PC-9 (cell line): Measurements from ENCODE around the gene BRSK2. TPM values are rescaled to one million over a fixed set of nuclear protein-coding genes. Genes with fewer than 3 reads are reported as not detected.

Experiments
- BruUV-seq: library from RNA; stranded (reverse); fragments of 400-500 nt; replicated peaks from 2 replicates; lab custom pipeline; 2021; lab: Mats Ljungman, UMichigan
- CTCF ChIA-PET: fragments of 300-600 bp; sonication (Branson Sonifier 250); formaldehyde crosslinking; loops from one replicate; lab custom pipeline; 2022; ENCODE audit warnings: antibody characterized with exemption; lab: Charles Lee
- POLR2A ChIA-PET: fragments of 300-600 bp; sonication (Branson Sonifier 250); formaldehyde crosslinking; loops from one replicate; lab custom pipeline; 2022; ENCODE audit warnings: antibody characterized with exemption; ENCODE audit not compliant: unreplicated experiment; lab: Charles Lee
- DNase-seq, 2 experiments: peaks; one replicate each; pipeline versions ENCODE4 v3.0.0 to v3.0.0-alpha.2; 2015 to 2022; ENCODE audit warnings: mixed read lengths in 1 of 2
- H2AFZ ChIP-seq: fragments of 200-600 bp; sonication (generic); 2 replicates; pipeline ENCODE4 v1.8.1; 2017; ENCODE audit warnings: antibody characterized with exemption
- H3F3A ChIP-seq: fragments of 200-600 bp; sonication (generic); 2 replicates; pipeline ENCODE4 v1.8.1; 2017; ENCODE audit warnings: antibody characterized with exemption, mild to moderate bottlenecking, low read depth; ENCODE audit not compliant: insufficient read depth
- H3K27ac ChIP-seq: fragments of 200-600 bp; sonication (generic); 2 replicates; pipeline ENCODE4 v1.6.1; 2016; ENCODE audit warnings: mixed run types
- H3K27me3 ChIP-seq: fragments of 200-600 bp; sonication (generic); 2 replicates; pipeline ENCODE4 v1.6.1; 2016; ENCODE audit warnings: low read depth, mixed run types; ENCODE audit not compliant: insufficient read depth
- H3K36me3 ChIP-seq: fragments of 200-600 bp; sonication (generic); 2 replicates; pipeline ENCODE4 v1.6.1; 2016; ENCODE audit warnings: low read depth, mixed run types
- H3K4me1 ChIP-seq: fragments of 200-600 bp; sonication (generic); replicated peaks from 2 replicates; pipeline ENCODE4 v1.6.1; 2016; ENCODE audit warnings: mixed run types; ENCODE audit not compliant: insufficient read depth
- H3K4me2 ChIP-seq: fragments of 200-600 bp; sonication (generic); 2 replicates; pipeline ENCODE4 v1.6.1; 2017; ENCODE audit warnings: mixed run types
- H3K4me3 ChIP-seq: fragments of 200-600 bp; sonication (generic); 2 replicates; pipeline ENCODE4 v1.6.1; 2016; ENCODE audit warnings: mixed run types
- H3K79me2 ChIP-seq: fragments of 200-600 bp; sonication (generic); 2 replicates; pipeline ENCODE4 v1.6.1; 2017; ENCODE audit warnings: low read depth, mixed run types
- H3K9me2 ChIP-seq: fragments of 200-600 bp; sonication (generic); 2 replicates; pipeline ENCODE4 v1.8.1; 2017; ENCODE audit warnings: mild to moderate bottlenecking; ENCODE audit not compliant: insufficient read depth
- H3K9me3 ChIP-seq: fragments of 200-600 bp; sonication (generic); 2 replicates; pipeline ENCODE4 v1.8.1; 2016; ENCODE audit warnings: low read depth; ENCODE audit not compliant: insufficient read depth
- H4K20me1 ChIP-seq: fragments of 200-600 bp; sonication (generic); 2 replicates; pipeline ENCODE4 v1.8.1; 2017; ENCODE audit not compliant: insufficient read depth
- EZH2 ChIP-seq: fragments of 200-600 bp; sonication (generic); IDR thresholded peaks from 2 replicates; pipeline ENCODE4 v1.8.0; 2017; ENCODE audit warnings: antibody characterized with exemption, low read depth
- intact Hi-C: fragments of 100-400 bp; cut with micrococcal nuclease; formaldehyde crosslinking; loops from one replicate; pipeline ENCODE4 v1.10.0; 2022; ENCODE audit not compliant: unreplicated experiment
- total RNA-seq: library from RNA; stranded (reverse); gene quantifications from 2 replicates; pipeline ENCODE4 v1.2.3, GENCODE V29; 2021
- TF ChIP-seq, protein P1 (sequence below): fragments of 200-600 bp; sonication (generic); conservative IDR thresholded peaks from 2 replicates; pipeline ENCODE4 v1.6.1; 2017; ENCODE audit warnings: mixed run types, antibody characterized with exemption, mild to moderate bottlenecking, moderate library complexity

BRSK2 gene
- total RNA-seq, 1 experiment from 2014 or later, result 2.9 TPM

DNA sequence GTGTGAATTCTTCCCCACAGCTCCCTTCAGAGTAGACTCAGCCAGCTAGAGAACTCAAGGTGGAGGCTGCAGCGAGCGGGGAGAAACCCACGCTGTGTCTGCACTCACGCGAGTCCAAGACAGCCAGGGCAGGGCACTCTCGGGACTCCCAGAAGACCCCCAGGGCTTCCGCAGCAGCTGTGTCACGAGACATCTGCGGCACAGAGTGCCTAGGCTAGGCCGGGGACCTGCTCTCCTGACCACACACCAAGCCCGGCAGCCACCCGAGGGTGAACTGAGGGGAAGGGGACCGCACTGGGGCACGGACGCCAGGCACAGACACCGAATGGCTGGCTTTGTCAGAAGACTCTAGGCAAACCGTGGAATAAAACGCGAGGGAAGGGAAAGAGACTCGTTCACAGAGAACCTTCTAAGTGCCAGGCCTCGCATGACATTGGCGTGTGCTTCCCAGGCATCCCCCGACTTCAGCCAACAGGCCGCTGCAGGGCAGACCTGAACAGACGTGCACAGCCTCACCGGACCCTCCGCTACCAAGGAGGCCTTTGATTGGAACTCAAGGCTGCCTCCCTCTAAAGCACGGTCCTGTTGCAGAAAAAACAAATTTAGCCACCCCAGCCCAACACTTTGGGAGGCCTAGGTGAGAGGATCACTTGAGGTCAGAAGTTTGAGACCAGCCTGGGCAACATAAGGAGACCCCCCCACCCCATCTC lies 115.0 kb downstream of the BRSK2 start:
- Histone ChIP-seq H3K9me2 (no peaks in the 10 kb centered on the region), H3K4me1 (no peaks in the 10 kb centered on the region), H3K79me2 (no peaks in the 10 kb centered on the region), H3K4me2 (no peak overlapping the region), H4K20me1 (peaks cover 16% of the 10 kb centered on the region; the same call in 1 of the 2 replicates), H3K9me3 (no peaks in the 10 kb centered on the region), H3K27me3 (no peaks in the 10 kb centered on the region), H3K27ac (no peak overlapping the region), H3F3A (no peaks in the 10 kb centered on the region), H3K4me3 (no peak overlapping the region), H2AFZ (no peak overlapping the region), H3K36me3 (no peaks in the 10 kb centered on the region)
- TF ChIP-seq, protein P1, sequence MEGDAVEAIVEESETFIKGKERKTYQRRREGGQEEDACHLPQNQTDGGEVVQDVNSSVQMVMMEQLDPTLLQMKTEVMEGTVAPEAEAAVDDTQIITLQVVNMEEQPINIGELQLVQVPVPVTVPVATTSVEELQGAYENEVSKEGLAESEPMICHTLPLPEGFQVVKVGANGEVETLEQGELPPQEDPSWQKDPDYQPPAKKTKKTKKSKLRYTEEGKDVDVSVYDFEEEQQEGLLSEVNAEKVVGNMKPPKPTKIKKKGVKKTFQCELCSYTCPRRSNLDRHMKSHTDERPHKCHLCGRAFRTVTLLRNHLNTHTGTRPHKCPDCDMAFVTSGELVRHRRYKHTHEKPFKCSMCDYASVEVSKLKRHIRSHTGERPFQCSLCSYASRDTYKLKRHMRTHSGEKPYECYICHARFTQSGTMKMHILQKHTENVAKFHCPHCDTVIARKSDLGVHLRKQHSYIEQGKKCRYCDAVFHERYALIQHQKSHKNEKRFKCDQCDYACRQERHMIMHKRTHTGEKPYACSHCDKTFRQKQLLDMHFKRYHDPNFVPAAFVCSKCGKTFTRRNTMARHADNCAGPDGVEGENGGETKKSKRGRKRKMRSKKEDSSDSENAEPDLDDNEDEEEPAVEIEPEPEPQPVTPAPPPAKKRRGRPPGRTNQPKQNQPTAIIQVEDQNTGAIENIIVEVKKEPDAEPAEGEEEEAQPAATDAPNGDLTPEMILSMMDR, result no peak
- TF ChIP-seq EZH2, result no peak
- DNase-seq, result no peak
- POLR2A ChIA-PET, result no interaction called here
- no TSS peak for BruUV-seq
- intact Hi-C loops, result no loop called here
- CTCF ChIA-PET, result no interaction called here

DNA sequence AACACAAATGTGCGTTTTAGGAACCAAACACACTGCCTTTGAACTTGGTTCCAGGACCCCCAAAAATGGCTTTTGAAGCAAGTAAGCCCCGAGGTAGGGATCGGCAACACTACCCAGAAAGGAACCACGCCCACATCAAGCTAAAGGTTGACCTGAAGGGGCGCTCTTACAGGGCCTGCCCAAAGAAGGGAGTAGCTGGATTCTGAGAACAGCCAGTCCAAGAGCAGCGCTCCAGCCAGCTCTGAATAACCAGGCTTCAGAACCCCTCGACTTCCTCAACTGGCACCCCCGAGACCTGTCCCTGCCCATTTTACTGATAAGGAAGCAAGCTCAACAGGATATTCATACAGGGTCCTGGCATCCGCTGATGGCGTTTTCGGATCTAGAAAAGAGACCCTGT lies 115.7 kb downstream of the BRSK2 start:
- ChIA-PET CTCF (no interaction called here), POLR2A (no interaction called here)
- H2AFZ ChIP-seq, result no peak overlapping the region
- no TSS peak for BruUV-seq
- no peak for TF ChIP-seq EZH2
- TF ChIP-seq, protein P1, result no peak
- intact Hi-C loops, result no loop called here
- H3K4me2 ChIP-seq, result no peak overlapping the region
- DNase-seq, result no peak
- H3K9me2 ChIP-seq, result no peaks in the 10 kb centered on the region
- no peaks in the 10 kb centered on the region for H3K9me3 ChIP-seq
- no peaks in the 10 kb centered on the region for H3K27me3 ChIP-seq
- no peaks in the 10 kb centered on the region for H3K79me2 ChIP-seq
- no peaks in the 10 kb centered on the region for H3K36me3 ChIP-seq
- H3K4me3 ChIP-seq, result no peak overlapping the region
- H3K4me1 ChIP-seq, result no peaks in the 10 kb centered on the region
- no peaks in the 10 kb centered on the region for H3F3A ChIP-seq
- H3K27ac ChIP-seq, result no peak overlapping the region
- peaks cover 16% of the 10 kb centered on the region; the same call in 1 of the 2 replicates for H4K20me1 ChIP-seq

DNA sequence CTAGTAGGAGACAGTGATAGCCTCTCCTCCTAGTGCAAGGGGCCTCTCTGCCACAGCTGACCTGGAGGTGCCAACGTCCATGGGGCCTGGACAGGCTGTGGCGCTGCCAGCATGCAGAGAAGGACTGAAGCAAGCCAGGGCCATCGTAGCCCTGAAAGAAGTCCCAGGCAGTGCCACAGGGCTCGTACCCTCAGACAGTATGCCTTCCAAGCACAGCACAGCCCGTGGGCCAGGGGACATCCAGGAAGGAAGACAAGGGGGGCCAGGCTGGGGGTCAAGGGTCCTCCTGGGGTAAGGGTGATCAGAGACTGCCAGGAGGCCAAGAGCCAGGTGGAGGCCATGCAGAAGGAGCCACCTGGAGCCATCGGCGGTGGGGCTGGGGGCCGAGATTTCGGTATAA lies 117.2 kb downstream of the BRSK2 start:
- no peak for DNase-seq
- H2AFZ ChIP-seq, result no peak overlapping the region
- no TSS peak for BruUV-seq

More for the DNA sequence above, 117.2 kb downstream of the BRSK2 start:
- Histone ChIP-seq H3K4me2 (no peak overlapping the region), H3K9me3 (no peaks in the 10 kb centered on the region), H4K20me1 (peaks cover 28% of the 10 kb centered on the region), H3K4me3 (no peak overlapping the region), H3K4me1 (no peaks in the 10 kb centered on the region), H3K27me3 (no peaks in the 10 kb centered on the region), H3K9me2 (no peaks in the 10 kb centered on the region), H3K79me2 (no peaks in the 10 kb centered on the region), H3K36me3 (no peaks in the 10 kb centered on the region), H3K27ac (no peak overlapping the region), H3F3A (no peaks in the 10 kb centered on the region)
- ChIA-PET CTCF (interaction anchor here (0.6 kb wide), 1 partner anchor 366 kb away, joined by 4 read pairs; no protein-coding TSS in a partner anchor), POLR2A (no interaction called here)
- TF ChIP-seq EZH2, result no peak
- TF ChIP-seq, protein P1, result no peak
- intact Hi-C loops, result no loop called here
